ENCODE results near the gene SSUH2.

GRCh38 chr3:8645712-8646111 is 1.1 kb upstream of the SSUH2 start:
- no peak for TF ChIP-seq CTCF (IDR thresholded peaks at IDR 0.05)
- no peak for TF ChIP-seq POLR2A (IDR thresholded peaks at IDR 0.05)

Data from tibial nerve (tissue), 3 donors.